Esophagus muscularis mucosa (tissue), 4 donors: Measurements from ENCODE around the gene COPE. TPM values are rescaled to one million over a fixed set of nuclear protein-coding genes. Genes with fewer than 3 reads are reported as not detected.

ENCODE experiments used
- DNase-seq: peaks from one replicate; pipeline ENCODE4 v3.0.0-alpha.2; 2017; ENCODE audit errors: extremely low spot score
- H3K27ac ChIP-seq, 4 donors: fragments of 200-600 bp; sonication (generic); replicated peaks in 1 of 4; 1 replicate in 3 of 4; 2 replicates in 1 of 4; pipeline ENCODE4 v1.5.1; 2016 to 2019; ENCODE audit warnings: mild to moderate bottlenecking in 1 of 4
- H3K27me3 ChIP-seq, 4 donors: fragments of 200-600 bp; sonication (generic); one replicate each; pipeline versions ENCODE4 v1.5.1 to v1.6.0; 2016 to 2019
- H3K36me3 ChIP-seq, 4 donors: fragments of 200-600 bp; sonication (generic); one replicate each; pipeline ENCODE4 v1.5.1; 2016 to 2019
- H3K4me1 ChIP-seq, 4 donors: fragments of 200-600 bp; sonication (generic); one replicate each; pipeline ENCODE4 v1.5.1; 2016 to 2019
- H3K4me3 ChIP-seq, 4 donors: fragments of 200-600 bp; sonication (generic); 1 replicate in 2 of 4; 2 replicates in 2 of 4; pipeline ENCODE4 v1.5.1; 2016 to 2019; ENCODE audit warnings: mild to moderate bottlenecking in 4 of 4, moderate library complexity in 1 of 4
- H3K9me3 ChIP-seq, 4 donors: fragments of 200-600 bp; sonication (generic); 1 replicate in 3 of 4; 2 replicates in 1 of 4; pipeline ENCODE4 v1.5.1; 2016 to 2019
- EP300 ChIP-seq: sonication (generic); formaldehyde crosslinking; IDR thresholded peaks from one replicate; pipeline ENCODE4 v1.6.1; 2017; ENCODE audit warnings: antibody characterized with exemption
- POLR2A ChIP-seq: fragments of 450-650 bp; IDR thresholded peaks from one replicate; pipeline ENCODE4 v1.6.1; 2017; ENCODE audit warnings: antibody characterized with exemption, moderate library complexity, mild to moderate bottlenecking, low read depth
- POLR2AphosphoS5 ChIP-seq, 2 donors: sonication (generic); formaldehyde crosslinking; IDR thresholded peaks; one replicate each; pipeline ENCODE4 v1.6.1; 2017; ENCODE audit warnings: antibody characterized with exemption in 2 of 2
- WGBS: methylation state at CpG from one replicate; pipeline ENCODE4 v1.1.5; 2018; 5-methylcytosine and 5-hydroxymethylcytosine counted together
- intact Hi-C: fragments of 100-400 bp; cut with DNase I; formaldehyde crosslinking; loops from one replicate; pipeline ENCODE4 v1.15.1; 2023
- total RNA-seq, 4 donors: library from RNA; depleted of rRNA; stranded (reverse); fragments of >200 nt; gene quantifications; one replicate each; pipeline versions ENCODE4 v1.1.0 to v1.2.1, GENCODE V29; 2016
- TF ChIP-seq, protein P1 (sequence below), 3 experiments: fragments of 200-600 bp in 2 of 3; fragments of 450-650 bp in 1 of 3; sonication (generic) in 2 of 3; IDR thresholded peaks; one replicate each; pipeline ENCODE4 v1.5.1; 2017 to 2019; ENCODE audit warnings: antibody characterized with exemption in 3 of 3, mild to moderate bottlenecking in 2 of 3, moderate library complexity in 1 of 3

COPE gene
- total RNA-seq, 4 donors from 2014 or later = 173 to 231 (median 210) TPM

DNA sequence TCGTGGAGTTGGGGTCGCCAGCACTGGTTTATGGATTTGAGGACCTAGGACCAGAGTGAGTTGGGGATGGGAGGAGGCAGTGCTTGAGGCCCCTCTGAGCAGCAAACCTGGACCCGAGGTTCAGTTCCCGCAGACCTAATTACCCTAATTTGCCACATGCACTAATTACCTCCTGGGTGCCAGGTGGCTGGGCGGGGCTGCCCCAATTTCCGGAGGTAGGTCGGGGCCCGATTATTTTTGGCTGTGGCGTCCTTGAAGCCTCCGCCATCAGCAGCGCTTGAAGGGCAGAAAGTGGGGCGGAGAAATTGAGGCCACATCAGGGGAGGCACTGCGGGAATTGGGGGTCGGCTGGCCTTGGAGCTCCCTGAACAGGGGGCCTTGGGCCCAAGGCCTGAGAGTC, 27.7 kb upstream of the COPE start:
- no peaks in the 10 kb centered on the region for H3K36me3 ChIP-seq
- TF ChIP-seq EP300 (no peak), POLR2A (no peak), POLR2AphosphoS5 (IDR thresholded peaks at IDR 0.05) (no peak)
- TF ChIP-seq, protein P1, sequence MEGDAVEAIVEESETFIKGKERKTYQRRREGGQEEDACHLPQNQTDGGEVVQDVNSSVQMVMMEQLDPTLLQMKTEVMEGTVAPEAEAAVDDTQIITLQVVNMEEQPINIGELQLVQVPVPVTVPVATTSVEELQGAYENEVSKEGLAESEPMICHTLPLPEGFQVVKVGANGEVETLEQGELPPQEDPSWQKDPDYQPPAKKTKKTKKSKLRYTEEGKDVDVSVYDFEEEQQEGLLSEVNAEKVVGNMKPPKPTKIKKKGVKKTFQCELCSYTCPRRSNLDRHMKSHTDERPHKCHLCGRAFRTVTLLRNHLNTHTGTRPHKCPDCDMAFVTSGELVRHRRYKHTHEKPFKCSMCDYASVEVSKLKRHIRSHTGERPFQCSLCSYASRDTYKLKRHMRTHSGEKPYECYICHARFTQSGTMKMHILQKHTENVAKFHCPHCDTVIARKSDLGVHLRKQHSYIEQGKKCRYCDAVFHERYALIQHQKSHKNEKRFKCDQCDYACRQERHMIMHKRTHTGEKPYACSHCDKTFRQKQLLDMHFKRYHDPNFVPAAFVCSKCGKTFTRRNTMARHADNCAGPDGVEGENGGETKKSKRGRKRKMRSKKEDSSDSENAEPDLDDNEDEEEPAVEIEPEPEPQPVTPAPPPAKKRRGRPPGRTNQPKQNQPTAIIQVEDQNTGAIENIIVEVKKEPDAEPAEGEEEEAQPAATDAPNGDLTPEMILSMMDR (IDR thresholded peaks at IDR 0.05) = no peak
- 85% methylated on average over 14 of the region's 14 CpGs for WGBS
- peaks cover 0 to 3% (median 0%) of the 10 kb centered on the region in 4 donors for H3K27me3 ChIP-seq
- H3K4me3 ChIP-seq = no peak overlapping the region
- H3K4me1 ChIP-seq = peaks cover 0 to under 1% (median 0%) of the 10 kb centered on the region in 4 donors
- no peak overlapping the region for H3K27ac ChIP-seq
- intact Hi-C loops = no loop called here
- no peaks in the 10 kb centered on the region for H3K9me3 ChIP-seq
- no peak for DNase-seq

DNA sequence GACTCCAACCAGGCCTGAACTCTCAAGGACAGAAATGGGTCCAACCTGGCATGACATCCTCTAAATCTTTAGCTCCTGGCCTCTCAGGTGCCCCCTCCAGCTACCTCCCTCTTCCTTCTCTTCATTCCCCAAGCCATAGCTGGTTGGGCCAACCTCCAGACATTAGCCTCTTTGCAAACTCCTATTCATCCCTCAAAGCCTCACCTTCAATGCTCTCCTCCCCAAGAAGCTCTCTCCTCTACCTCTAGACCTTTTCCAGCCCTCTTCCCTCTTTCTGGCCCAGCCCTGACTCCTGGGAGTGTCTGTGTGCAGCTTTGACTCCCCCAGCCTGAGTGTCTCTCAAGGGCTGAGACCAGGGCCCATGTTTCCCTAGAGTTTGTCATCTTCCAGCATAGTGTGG, 27.1 kb upstream of the COPE start:
- Histone ChIP-seq H3K27me3 (peaks cover 0 to 3% (median 0%) of the 10 kb centered on the region in 4 donors), H3K4me3 (no peak overlapping the region), H3K27ac (no peak overlapping the region), H3K4me1 (peaks cover 3 to 6% (median 5%) of the 10 kb centered on the region in 4 donors), H3K36me3 (no peaks in the 10 kb centered on the region), H3K9me3 (no peaks in the 10 kb centered on the region)
- intact Hi-C loops = no loop called here
- TF ChIP-seq EP300 = no peak
- TF ChIP-seq, protein P1 (IDR thresholded peaks at IDR 0.05) = no peak
- TF ChIP-seq POLR2AphosphoS5 (IDR thresholded peaks at IDR 0.05) = no peak
- TF ChIP-seq POLR2A = no peak
- no peak for DNase-seq

DNA sequence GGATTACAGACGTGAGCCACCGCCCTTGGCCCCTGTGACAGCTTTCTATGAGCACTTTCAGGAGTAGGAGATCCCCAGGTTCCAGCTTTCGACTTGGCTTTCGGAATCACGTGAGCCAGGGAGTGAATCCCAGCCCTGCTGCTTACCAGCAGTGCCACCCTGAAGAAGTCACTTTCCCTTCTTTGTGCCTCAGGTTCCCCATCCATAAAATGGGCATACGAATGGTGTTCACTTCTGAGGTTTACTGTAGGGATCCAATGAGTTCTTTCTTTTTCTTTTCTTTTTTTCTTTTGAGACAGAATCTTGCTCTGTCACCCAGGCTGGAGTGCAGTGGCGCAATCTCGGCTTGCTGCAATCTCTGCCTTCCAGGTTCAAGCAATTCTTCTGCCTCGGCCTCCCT, 26.1 kb upstream of the COPE start:
- Histone ChIP-seq H3K4me3 (no peak overlapping the region), H3K9me3 (no peaks in the 10 kb centered on the region), H3K36me3 (no peaks in the 10 kb centered on the region), H3K27me3 (peaks cover 0 to 3% (median 0%) of the 10 kb centered on the region in 4 donors), H3K4me1 (peaks cover 4 to 12% (median 9%) of the 10 kb centered on the region in 4 donors), H3K27ac (no peak overlapping the region)
- no peak for TF ChIP-seq EP300
- no peak for TF ChIP-seq POLR2A
- no peak for TF ChIP-seq POLR2AphosphoS5 (IDR thresholded peaks at IDR 0.05)
- TF ChIP-seq, protein P1 (IDR thresholded peaks at IDR 0.05) = no peak
- 92% methylated on average over 9 of the region's 9 CpGs for WGBS
- intact Hi-C loops = no loop called here
- no peak for DNase-seq

DNA sequence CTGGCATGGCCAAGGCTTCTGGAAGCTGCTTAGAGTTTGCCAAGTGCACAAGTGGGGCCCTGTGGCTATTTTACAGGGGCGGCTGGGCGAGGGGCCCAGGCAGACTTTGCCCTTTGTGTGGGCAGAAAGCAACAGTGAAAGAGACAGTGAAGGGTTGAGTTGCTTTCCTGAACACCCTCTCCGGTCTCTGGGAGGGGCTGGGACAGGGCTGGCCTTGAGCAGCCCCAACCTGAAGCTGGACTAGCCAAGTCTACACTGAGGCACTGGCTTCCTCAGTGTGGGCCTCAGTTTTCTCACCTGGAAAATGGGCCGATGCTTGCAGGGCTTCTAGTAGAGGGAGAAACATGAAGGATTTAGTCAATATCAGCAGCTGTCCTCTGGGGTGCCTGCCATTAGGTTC, 24.3 kb upstream of the COPE start:
- no peak overlapping the region for H3K4me3 ChIP-seq
- WGBS = 82% methylated on average over 4 of the region's 4 CpGs

More for the DNA sequence above, 24.3 kb upstream of the COPE start:
- H3K27ac ChIP-seq = no peak overlapping the region
- intact Hi-C loops = no loop called here
- H3K9me3 ChIP-seq = no peaks in the 10 kb centered on the region
- DNase-seq = no peak
- peaks cover 0 to 5% (median 0%) of the 10 kb centered on the region in 4 donors for H3K36me3 ChIP-seq
- TF ChIP-seq POLR2A (no peak), EP300 (no peak), POLR2AphosphoS5 (IDR thresholded peaks at IDR 0.05) (no peak)
- TF ChIP-seq, protein P1 (IDR thresholded peaks at IDR 0.05) = no peak
- H3K27me3 ChIP-seq = peaks cover 0 to under 1% (median 0%) of the 10 kb centered on the region in 4 donors
- H3K4me1 ChIP-seq = peaks cover 11 to 23% (median 20%) of the 10 kb centered on the region in 4 donors
